HG03066 (cell line): Measurements from ENCODE around the gene NCOA6.

ENCODE experiments used
- ATAC-seq: cut with Tn5 transposase; IDR thresholded peaks from one replicate; pipeline ENCODE4 v1.9.1; 2021; ENCODE audit warnings: low read depth; ENCODE audit not compliant: unreplicated experiment

The NCOA6 gene

DNA sequence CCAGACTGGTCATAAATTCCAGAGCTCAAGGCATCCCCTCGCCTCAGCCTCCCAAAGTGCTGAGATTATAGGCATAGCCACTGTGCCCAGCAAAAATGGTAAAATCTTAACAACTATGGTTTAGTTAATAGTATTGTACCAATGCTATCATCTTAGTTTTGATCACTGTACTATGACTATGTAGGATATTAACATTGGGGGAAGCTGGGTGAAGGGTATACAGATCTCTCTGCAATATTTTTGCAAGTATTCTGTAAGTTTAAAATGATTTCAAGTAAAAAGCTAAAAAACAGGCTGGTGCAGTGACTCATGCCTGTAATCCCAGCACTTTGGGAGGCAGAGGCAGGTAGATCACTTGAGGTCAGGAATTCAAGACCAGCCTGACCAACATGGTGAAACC lies 156.4 kb downstream of the NCOA6 start:
- ATAC-seq, result no peak
